Measurements from ENCODE around the gene NEK9. TPM values are rescaled to one million over a fixed set of nuclear protein-coding genes. Genes with fewer than 3 reads are reported as not detected.

Gene NEK9
- total and polyA plus RNA-seq, 4 donors: 13.4 to 46.0 (median 29.8) TPM

GRCh38 chr14:75174066-75174465, 47.2 kb upstream of the NEK9 start:
- no peak overlapping the region for H3K27ac ChIP-seq (ENCODE audit: low read depth in 1 of 2, low read length in 2 of 2)
- no peak overlapping the region for H3K9ac ChIP-seq (ENCODE audit: low read depth in 1 of 2, low read length in 2 of 2)
- H3K9me3 ChIP-seq (ENCODE audit: control insufficient read depth in 4 of 4, low read length in 3 of 4): no peaks in the 10 kb centered on the region
- no peaks in the 10 kb centered on the region for H3K36me3 ChIP-seq (ENCODE audit: control insufficient read depth in 4 of 4, insufficient read depth in 3 of 4, low read depth in 1 of 4, low read length in 3 of 4)
- no peak overlapping the region for H3K4me3 ChIP-seq (ENCODE audit: low read depth in 1 of 3, low read length in 3 of 3)
- peaks cover 3 to 16% (median 12%) of the 10 kb centered on the region in 4 donors for H3K4me1 ChIP-seq (ENCODE audit: control insufficient read depth in 4 of 4, insufficient read depth in 4 of 4, low read length in 3 of 4)
- WGBS: 76% methylated on average over 2 of the region's 2 CpGs
- DNase-seq (ENCODE audit: low spot score): no peak
- no peaks in the 10 kb centered on the region for H3K27me3 ChIP-seq (ENCODE audit: control insufficient read depth in 4 of 4, insufficient read depth in 4 of 4, low read length in 3 of 4)
- TF ChIP-seq HNF4G (IDR thresholded peaks at IDR 0.05): no peak
- TF ChIP-seq, protein P1, sequence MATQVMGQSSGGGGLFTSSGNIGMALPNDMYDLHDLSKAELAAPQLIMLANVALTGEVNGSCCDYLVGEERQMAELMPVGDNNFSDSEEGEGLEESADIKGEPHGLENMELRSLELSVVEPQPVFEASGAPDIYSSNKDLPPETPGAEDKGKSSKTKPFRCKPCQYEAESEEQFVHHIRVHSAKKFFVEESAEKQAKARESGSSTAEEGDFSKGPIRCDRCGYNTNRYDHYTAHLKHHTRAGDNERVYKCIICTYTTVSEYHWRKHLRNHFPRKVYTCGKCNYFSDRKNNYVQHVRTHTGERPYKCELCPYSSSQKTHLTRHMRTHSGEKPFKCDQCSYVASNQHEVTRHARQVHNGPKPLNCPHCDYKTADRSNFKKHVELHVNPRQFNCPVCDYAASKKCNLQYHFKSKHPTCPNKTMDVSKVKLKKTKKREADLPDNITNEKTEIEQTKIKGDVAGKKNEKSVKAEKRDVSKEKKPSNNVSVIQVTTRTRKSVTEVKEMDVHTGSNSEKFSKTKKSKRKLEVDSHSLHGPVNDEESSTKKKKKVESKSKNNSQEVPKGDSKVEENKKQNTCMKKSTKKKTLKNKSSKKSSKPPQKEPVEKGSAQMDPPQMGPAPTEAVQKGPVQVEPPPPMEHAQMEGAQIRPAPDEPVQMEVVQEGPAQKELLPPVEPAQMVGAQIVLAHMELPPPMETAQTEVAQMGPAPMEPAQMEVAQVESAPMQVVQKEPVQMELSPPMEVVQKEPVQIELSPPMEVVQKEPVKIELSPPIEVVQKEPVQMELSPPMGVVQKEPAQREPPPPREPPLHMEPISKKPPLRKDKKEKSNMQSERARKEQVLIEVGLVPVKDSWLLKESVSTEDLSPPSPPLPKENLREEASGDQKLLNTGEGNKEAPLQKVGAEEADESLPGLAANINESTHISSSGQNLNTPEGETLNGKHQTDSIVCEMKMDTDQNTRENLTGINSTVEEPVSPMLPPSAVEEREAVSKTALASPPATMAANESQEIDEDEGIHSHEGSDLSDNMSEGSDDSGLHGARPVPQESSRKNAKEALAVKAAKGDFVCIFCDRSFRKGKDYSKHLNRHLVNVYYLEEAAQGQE (IDR thresholded peaks at IDR 0.05): no peak
- no peak for TF ChIP-seq SP1 (IDR thresholded peaks at IDR 0.05)
- TF ChIP-seq RXRA (IDR thresholded peaks at IDR 0.05): no peak
- TF ChIP-seq NR2F2 (IDR thresholded peaks at IDR 0.05): no peak
- TF ChIP-seq JUND (IDR thresholded peaks at IDR 0.05): no peak
- TF ChIP-seq TAF1 (conservative IDR thresholded peaks at IDR 0.05): no peak
- no peak for TF ChIP-seq HNF4A (conservative IDR thresholded peaks at IDR 0.05)
- TF ChIP-seq GABPA (IDR thresholded peaks at IDR 0.05 in 1 of 2, conservative IDR thresholded peaks at IDR 0.05 in 1 of 2): no peak
- TF ChIP-seq FOXA2 (IDR thresholded peaks at IDR 0.05): no peak
- TF ChIP-seq YY1 (IDR thresholded peaks at IDR 0.05): no peak
- no peak for TF ChIP-seq ATF3 (IDR thresholded peaks at IDR 0.05)
- TF ChIP-seq CTCF (IDR thresholded peaks at IDR 0.05; ENCODE audit: low read depth, low read length, missing input control): no peak
- TF ChIP-seq, protein P2, sequence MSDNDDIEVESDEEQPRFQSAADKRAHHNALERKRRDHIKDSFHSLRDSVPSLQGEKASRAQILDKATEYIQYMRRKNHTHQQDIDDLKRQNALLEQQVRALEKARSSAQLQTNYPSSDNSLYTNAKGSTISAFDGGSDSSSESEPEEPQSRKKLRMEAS (IDR thresholded peaks at IDR 0.05): no peak

DNA sequence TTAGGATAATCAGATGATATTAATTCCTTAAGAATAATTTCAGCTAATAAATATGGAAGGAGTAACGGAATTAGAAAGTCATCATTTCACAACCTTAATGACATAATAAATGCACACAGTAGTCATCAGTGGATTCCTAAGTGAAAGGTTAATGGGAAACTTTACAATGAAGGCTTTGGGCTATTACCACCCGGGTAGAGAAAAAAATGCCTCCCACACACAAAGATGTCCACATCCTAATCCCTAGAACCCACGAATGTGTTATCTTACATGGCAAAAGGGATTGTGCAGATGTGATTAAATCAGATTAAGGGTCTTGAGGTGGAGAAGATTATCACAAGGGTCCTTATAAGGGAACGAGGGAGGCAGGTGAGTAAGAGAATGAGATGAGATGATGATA, 43.9 kb upstream of the NEK9 start:
- TF ChIP-seq RAD21 (IDR thresholded peaks at IDR 0.05) (no peak), EGR1 (IDR thresholded peaks at IDR 0.05; ENCODE audit: low read depth in 2 of 2) (no peak), FOXA2 (IDR thresholded peaks at IDR 0.05) (no peak), HNF4A (conservative IDR thresholded peaks at IDR 0.05) (no peak), ATF3 (IDR thresholded peaks at IDR 0.05) (no peak), GABPA (IDR thresholded peaks at IDR 0.05 in 1 of 2, conservative IDR thresholded peaks at IDR 0.05 in 1 of 2) (no peak), SP1 (IDR thresholded peaks at IDR 0.05) (no peak), NR2F2 (IDR thresholded peaks at IDR 0.05) (no peak), HNF4G (IDR thresholded peaks at IDR 0.05) (no peak), RXRA (IDR thresholded peaks at IDR 0.05) (no peak), JUND (IDR thresholded peaks at IDR 0.05) (no peak), CTCF (IDR thresholded peaks at IDR 0.05; ENCODE audit: low read depth, low read length, missing input control) (no peak), FOXA1 (IDR thresholded peaks at IDR 0.05) (no peak)
- TF ChIP-seq, protein P1 (IDR thresholded peaks at IDR 0.05): no peak
- TF ChIP-seq, protein P2 (IDR thresholded peaks at IDR 0.05): no peak
- Histone ChIP-seq H3K9me3 (ENCODE audit: control insufficient read depth in 4 of 4, low read length in 3 of 4) (no peaks in the 10 kb centered on the region), H3K27me3 (ENCODE audit: control insufficient read depth in 4 of 4, insufficient read depth in 4 of 4, low read length in 3 of 4) (no peaks in the 10 kb centered on the region), H3K4me1 (ENCODE audit: control insufficient read depth in 4 of 4, insufficient read depth in 4 of 4, low read length in 3 of 4) (peaks cover 3 to 23% (median 15%) of the 10 kb centered on the region in 4 donors), H3K9ac (ENCODE audit: low read depth in 1 of 2, low read length in 2 of 2) (no peak overlapping the region), H3K27ac (ENCODE audit: low read depth in 1 of 2, low read length in 2 of 2) (no peak overlapping the region), H3K4me3 (ENCODE audit: low read depth in 1 of 3, low read length in 3 of 3) (no peak overlapping the region), H3K36me3 (ENCODE audit: control insufficient read depth in 4 of 4, insufficient read depth in 3 of 4, low read depth in 1 of 4, low read length in 3 of 4) (no peaks in the 10 kb centered on the region)
- 76% methylated on average over 4 of the region's 4 CpGs for WGBS
- DNase-seq (ENCODE audit: low spot score): no peak
